Posterior vena cava (tissue), 2 donors: Measurements from ENCODE around the gene ZNF431. TPM values are rescaled to one million over a fixed set of nuclear protein-coding genes. Genes with fewer than 3 reads are reported as not detected.

Experiments
- DNase-seq: peaks from one replicate; pipeline ENCODE4 v3.0.0-alpha.2; 2020; ENCODE audit warnings: low spot score
- intact Hi-C, 2 donors: fragments of 100-400 bp; cut with DNase I; formaldehyde crosslinking; loops; one replicate each; pipeline versions ENCODE4 v1.14.1 to v1.14.2; 2022 to 2023
- long read RNA-seq, 2 donors: library from polyadenylated mRNA; unstranded; transcript quantifications; one replicate each; pipeline ENCODE4 v2.0.0, GENCODE V29; 2020 to 2021
- total RNA-seq, 2 donors: library from RNA; stranded (reverse); fragmentation: NEBNext Ultra II Directional; extraction: Animal tissue kit (Norgen Biotek cat#: 25700); gene quantifications; one replicate each; pipeline ENCODE4 v1.2.1, GENCODE V29; 2021
- donor health status: DM: yes; HTN: yes; CAD: no.
- donor health status: DM: yes; HTN: yes; CAD: no.

ZNF431 gene
- 10 to 100 TPM; 10.1 to 11.1 TPM for total RNA-seq
- long read RNA-seq, donor 1, full-length matches to known transcripts = 1 of 3 reads
- long read RNA-seq, donor 1, partial matches to known transcripts = 0 of 3 reads
- long read RNA-seq, donor 1, other reads (novel, unspliced or antisense) = 2 of 3 reads
- long read RNA-seq, donor 2, partial matches to known transcripts = 1 of 4 reads
- long read RNA-seq, donor 2, other reads (novel, unspliced or antisense) = 3 of 4 reads

GRCh38 chr19:21141787-21142464 lies at the start of gene ZNF431:
ZNF431 (plus strand) TSS chr19:21142040; CDS start chr19:21142184, 144 bp downstream.
- intact Hi-C loops = no loop called here
- DNase-seq = peak; percentile 97

- intact Hi-C loops = no loop called here
These were observed 49.7 kb upstream of the ZNF431 start for GRCh38 chr19:21092109-21092508.

GRCh38 chr19:21094347-21095025 lies 47.4 kb upstream of the ZNF431 start:
- intact Hi-C loops = no loop called here
- DNase-seq = no peak

More at GRCh38 chr19:21092109-21092508, 49.7 kb upstream of the ZNF431 start:
- no peak for DNase-seq

GRCh38 chr19:21098291-21098690 lies 43.5 kb upstream of the ZNF431 start:
- intact Hi-C loops = no loop called here
- no peak for DNase-seq

- no peak for DNase-seq
- intact Hi-C loops = no loop called here
These were observed 40.2 kb upstream of the ZNF431 start for GRCh38 chr19:21101521-21102242.

GRCh38 chr19:21109116-21109515 lies 32.7 kb upstream of the ZNF431 start:
- no peak for DNase-seq
- intact Hi-C loops = no loop called here

- no peak for DNase-seq
- intact Hi-C loops = no loop called here
These were observed 31.7 kb upstream of the ZNF431 start for GRCh38 chr19:21110183-21110582.

- DNase-seq = no peak
- intact Hi-C loops = no loop called here
These were observed 26.4 kb upstream of the ZNF431 start for GRCh38 chr19:21115430-21115829.

GRCh38 chr19:21117041-21117907 lies 24.6 kb upstream of the ZNF431 start:
- DNase-seq = no peak
- intact Hi-C loops = no loop called here

GRCh38 chr19:21126078-21126477 lies 15.8 kb upstream of the ZNF431 start:
- no peak for DNase-seq

GRCh38 chr19:21127001-21127400 lies 14.8 kb upstream of the ZNF431 start:
- intact Hi-C loops = loop anchor here in 1 of 2 donors (5.0 kb wide), 1 partner anchor 695 kb away; no protein-coding TSS in a partner anchor
- DNase-seq = no peak

More at GRCh38 chr19:21126078-21126477, 15.8 kb upstream of the ZNF431 start:
- intact Hi-C loops = loop anchor here in 1 of 2 donors (5.0 kb wide), 1 partner anchor 696 kb away; no protein-coding TSS in a partner anchor

- intact Hi-C loops = loop anchor here in 1 of 2 donors (5.0 kb wide), 1 partner anchor 694 kb away; no protein-coding TSS in a partner anchor
- DNase-seq = no peak
These were observed 13.9 kb upstream of the ZNF431 start for GRCh38 chr19:21127898-21128297.

- intact Hi-C loops = loop anchor here in 1 of 2 donors (5.0 kb wide), 1 partner anchor 693 kb away; no protein-coding TSS in a partner anchor
- DNase-seq = no peak
These were observed 12.7 kb upstream of the ZNF431 start for GRCh38 chr19:21128901-21129698.

- no peak for DNase-seq
- intact Hi-C loops = no loop called here
These were observed 11.6 kb upstream of the ZNF431 start for GRCh38 chr19:21130097-21130775.

GRCh38 chr19:21133633-21134032 lies 8.2 kb upstream of the ZNF431 start:
- intact Hi-C loops = no loop called here
- no peak for DNase-seq

GRCh38 chr19:21134934-21135366 lies 6.9 kb upstream of the ZNF431 start:
- intact Hi-C loops = no loop called here
- no peak for DNase-seq

- intact Hi-C loops = no loop called here
- no peak for DNase-seq
These were observed 6.4 kb upstream of the ZNF431 start for GRCh38 chr19:21135433-21135832.
